ENCODE data around the gene CIRBP.

Gene CIRBP

DNA sequence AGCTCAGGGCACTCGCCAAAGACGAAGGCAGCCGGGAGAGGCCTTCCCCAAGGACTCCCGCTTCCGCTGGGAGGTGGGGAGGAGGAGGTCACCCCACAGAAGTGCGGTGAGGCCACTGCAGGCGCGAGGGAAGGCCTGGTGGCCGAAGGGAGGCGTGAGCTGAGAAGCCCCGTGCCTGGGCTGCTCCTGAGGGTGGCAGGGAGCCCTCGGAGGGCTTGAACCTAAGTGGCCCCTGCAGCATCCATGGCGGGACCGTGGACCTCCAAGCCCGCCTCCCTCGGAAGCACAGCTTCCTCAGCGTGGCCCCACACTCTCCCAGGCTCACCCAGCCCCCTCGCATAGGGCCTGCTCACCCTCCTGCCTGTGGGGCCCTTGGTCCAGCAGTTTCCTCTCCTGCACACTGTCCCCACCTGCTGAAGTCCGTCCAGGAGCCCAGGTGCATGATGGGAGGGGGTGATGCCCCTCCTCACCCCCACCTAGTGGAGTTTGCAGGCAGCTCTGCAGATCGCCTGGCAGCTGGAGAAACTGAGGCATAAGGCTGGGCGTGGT is 42.5 kb downstream of the CIRBP start:
- TF ChIP-seq TAF1 (IDR thresholded peaks at IDR 0.05; ENCODE audit: borderline replicate concordance, insufficient read depth, low read length) (no peak), SIN3A (IDR thresholded peaks at IDR 0.05; ENCODE audit: borderline replicate concordance, insufficient read depth, low read length) (no peak), FOXP2 (optimal IDR thresholded peaks at IDR 0.05; ENCODE audit: borderline replicate concordance, extremely low read depth, extremely low read length, insufficient read depth) (no peak), POLR2AphosphoS5 (IDR thresholded peaks at IDR 0.05; ENCODE audit: low read depth, low read length) (no peak)
- TF ChIP-seq, protein P1, sequence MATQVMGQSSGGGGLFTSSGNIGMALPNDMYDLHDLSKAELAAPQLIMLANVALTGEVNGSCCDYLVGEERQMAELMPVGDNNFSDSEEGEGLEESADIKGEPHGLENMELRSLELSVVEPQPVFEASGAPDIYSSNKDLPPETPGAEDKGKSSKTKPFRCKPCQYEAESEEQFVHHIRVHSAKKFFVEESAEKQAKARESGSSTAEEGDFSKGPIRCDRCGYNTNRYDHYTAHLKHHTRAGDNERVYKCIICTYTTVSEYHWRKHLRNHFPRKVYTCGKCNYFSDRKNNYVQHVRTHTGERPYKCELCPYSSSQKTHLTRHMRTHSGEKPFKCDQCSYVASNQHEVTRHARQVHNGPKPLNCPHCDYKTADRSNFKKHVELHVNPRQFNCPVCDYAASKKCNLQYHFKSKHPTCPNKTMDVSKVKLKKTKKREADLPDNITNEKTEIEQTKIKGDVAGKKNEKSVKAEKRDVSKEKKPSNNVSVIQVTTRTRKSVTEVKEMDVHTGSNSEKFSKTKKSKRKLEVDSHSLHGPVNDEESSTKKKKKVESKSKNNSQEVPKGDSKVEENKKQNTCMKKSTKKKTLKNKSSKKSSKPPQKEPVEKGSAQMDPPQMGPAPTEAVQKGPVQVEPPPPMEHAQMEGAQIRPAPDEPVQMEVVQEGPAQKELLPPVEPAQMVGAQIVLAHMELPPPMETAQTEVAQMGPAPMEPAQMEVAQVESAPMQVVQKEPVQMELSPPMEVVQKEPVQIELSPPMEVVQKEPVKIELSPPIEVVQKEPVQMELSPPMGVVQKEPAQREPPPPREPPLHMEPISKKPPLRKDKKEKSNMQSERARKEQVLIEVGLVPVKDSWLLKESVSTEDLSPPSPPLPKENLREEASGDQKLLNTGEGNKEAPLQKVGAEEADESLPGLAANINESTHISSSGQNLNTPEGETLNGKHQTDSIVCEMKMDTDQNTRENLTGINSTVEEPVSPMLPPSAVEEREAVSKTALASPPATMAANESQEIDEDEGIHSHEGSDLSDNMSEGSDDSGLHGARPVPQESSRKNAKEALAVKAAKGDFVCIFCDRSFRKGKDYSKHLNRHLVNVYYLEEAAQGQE (IDR thresholded peaks at IDR 0.05; ENCODE audit: insufficient read depth in 1 of 2, low read depth in 2 of 2, low read length in 2 of 2) = no peak

DNA sequence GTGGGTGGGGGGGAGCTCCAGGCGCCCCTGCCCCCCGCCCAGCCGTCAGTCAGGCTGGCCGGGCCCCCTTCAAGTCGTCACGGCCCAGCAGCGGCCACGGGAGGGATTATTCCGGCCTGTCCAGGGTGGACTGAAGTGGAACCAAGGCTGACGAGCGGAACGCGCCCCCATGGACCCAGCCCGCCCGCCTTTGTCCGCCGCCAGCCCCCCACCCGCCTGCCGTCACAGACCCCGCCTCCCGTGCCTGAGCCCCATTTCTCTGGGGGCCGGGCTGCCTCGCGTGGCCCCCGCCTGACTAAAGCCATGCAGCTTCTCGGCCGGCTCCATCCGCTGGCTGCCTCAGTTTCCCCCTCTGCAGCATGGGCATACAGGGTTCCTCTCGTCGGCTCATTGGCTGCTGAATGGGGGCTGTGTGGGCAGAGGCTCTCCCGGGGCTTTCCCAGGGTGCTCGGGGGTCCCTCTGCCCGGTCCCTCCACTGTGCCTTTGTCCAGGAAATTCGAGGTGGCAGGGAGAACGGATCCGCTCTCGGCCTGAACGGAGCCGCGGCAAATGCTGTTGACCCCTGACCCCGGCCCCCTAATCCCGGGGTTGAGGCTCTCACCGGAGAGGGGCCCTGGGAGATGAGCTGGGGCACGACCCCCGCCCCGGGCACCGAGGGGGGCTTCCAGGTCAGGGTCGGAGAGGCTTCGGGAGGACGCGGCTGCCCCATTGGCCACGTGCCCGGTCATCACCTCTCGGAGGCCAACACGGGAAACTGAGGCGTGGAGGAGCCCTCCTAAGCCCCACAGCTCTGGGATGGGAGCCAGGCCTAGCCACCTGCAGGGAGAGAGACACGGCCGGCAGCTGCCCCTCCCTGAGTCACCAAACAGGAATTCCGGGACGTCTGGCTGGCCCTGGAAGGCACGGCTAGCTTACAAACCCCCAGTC is 43.9 kb downstream of the CIRBP start:
- TF ChIP-seq FOXP2 (optimal IDR thresholded peaks at IDR 0.05; ENCODE audit: borderline replicate concordance, extremely low read depth, extremely low read length, insufficient read depth) = no peak
- TF ChIP-seq SIN3A (IDR thresholded peaks at IDR 0.05; ENCODE audit: borderline replicate concordance, insufficient read depth, low read length) = no peak
- no peak for TF ChIP-seq POLR2AphosphoS5 (IDR thresholded peaks at IDR 0.05; ENCODE audit: low read depth, low read length)
- TF ChIP-seq, protein P1 (IDR thresholded peaks at IDR 0.05; ENCODE audit: insufficient read depth in 1 of 2, low read depth in 2 of 2, low read length in 2 of 2) = no peak
- no peak for TF ChIP-seq TAF1 (IDR thresholded peaks at IDR 0.05; ENCODE audit: borderline replicate concordance, insufficient read depth, low read length)

DNA sequence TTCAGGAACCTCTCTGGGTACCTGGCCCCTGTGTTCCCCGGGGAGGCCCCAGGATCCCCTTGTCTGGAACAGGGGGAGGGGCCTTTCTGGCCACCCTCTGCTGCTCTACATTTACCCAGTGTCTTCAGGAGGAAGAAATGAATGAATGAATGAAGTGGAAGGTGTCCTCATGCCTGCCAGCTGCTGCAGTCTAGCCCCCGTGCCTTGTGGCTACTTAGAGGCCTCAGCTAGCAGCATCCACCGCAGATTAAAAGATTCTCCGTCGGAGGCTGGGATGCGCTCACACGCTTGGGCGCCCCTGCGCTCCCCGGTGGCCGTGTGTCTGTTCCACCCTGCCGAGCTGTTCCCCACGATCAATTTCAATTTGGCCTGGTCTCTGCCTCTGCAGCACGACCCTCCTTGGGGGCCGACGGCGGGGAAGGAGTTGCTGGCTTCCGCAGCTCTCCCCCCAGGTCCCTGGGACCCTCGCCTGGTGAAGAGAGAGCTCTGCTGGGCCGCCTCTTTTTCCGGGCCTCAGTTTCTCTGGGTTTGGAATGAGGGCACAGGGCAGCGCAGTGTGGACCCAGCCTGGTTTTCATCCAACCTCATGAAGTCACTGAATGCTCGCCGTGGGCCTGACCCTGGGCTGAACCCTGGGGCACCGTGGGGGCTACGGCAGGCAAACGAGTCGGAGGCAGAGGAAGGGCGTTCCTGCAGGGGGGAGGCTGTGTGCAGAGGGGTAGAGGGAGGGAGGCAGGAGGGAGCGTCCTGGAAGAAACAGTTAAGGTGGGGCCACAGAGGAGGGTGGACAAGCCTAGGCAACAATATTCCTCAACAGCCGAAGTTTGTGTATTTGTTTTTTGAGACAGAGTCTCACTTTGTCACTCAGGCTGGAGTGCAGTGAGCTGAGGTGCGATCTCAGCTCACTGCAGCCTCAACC is 44.8 kb downstream of the CIRBP start:
- TF ChIP-seq SIN3A (IDR thresholded peaks at IDR 0.05; ENCODE audit: borderline replicate concordance, insufficient read depth, low read length) = no peak
- no peak for TF ChIP-seq POLR2AphosphoS5 (IDR thresholded peaks at IDR 0.05; ENCODE audit: low read depth, low read length)
- TF ChIP-seq, protein P1 (IDR thresholded peaks at IDR 0.05; ENCODE audit: insufficient read depth in 1 of 2, low read depth in 2 of 2, low read length in 2 of 2) = no peak
- no peak for TF ChIP-seq FOXP2 (optimal IDR thresholded peaks at IDR 0.05; ENCODE audit: borderline replicate concordance, extremely low read depth, extremely low read length, insufficient read depth)
- TF ChIP-seq TAF1 (IDR thresholded peaks at IDR 0.05; ENCODE audit: borderline replicate concordance, insufficient read depth, low read length) = no peak

DNA sequence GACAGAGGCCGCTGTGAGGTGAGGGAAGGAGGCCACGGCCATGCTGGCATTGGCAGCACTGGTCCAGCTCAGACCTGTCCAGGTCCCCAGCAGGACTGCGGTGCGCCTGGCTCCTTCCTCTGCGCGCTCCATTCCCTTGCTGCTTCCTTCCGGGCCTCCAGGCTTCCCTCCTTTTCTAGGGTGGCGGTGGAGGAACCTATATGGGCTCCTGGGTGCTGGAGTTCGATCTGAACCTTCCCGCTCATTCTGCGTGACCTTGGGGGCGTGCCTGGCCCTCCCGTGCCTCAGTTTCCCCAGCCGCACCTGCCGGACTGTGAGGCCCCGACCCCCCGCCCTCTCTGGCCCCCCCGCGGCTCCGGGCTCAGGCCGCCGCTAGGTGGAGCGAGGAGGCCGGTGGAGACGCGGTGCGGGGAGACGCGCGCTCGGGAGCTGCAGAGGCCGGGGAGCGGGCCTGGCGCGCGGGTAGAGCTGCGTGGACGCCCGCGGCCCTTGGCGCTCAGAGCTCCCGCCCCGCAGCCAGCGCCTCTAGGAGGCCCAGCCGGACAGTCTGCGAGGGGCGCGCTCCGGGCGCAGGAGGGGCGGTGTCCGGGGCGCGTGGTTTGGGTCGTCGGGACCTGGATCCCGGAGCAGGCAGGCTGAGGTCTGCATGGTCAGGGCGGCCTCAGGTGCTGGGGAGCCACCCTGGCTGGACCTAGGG is 46.5 kb downstream of the CIRBP start:
- TF ChIP-seq, protein P1 (IDR thresholded peaks at IDR 0.05; ENCODE audit: insufficient read depth in 1 of 2, low read depth in 2 of 2, low read length in 2 of 2) = no peak
- TF ChIP-seq POLR2AphosphoS5 (IDR thresholded peaks at IDR 0.05; ENCODE audit: low read depth, low read length) (no peak), FOXP2 (optimal IDR thresholded peaks at IDR 0.05; ENCODE audit: borderline replicate concordance, extremely low read depth, extremely low read length, insufficient read depth) (peak; percentile 18), TAF1 (IDR thresholded peaks at IDR 0.05; ENCODE audit: borderline replicate concordance, insufficient read depth, low read length) (no peak), SIN3A (IDR thresholded peaks at IDR 0.05; ENCODE audit: borderline replicate concordance, insufficient read depth, low read length) (no peak)

All from PFSK-1 (cell line).